Measurements from ENCODE around the gene SMIM43.

SMIM43 gene

GRCh38 chr4:121764702-121765367, at the start of gene SMIM43:
Gene SMIM43, minus strand, starts transcription at chr4:121765164. Its CDS starts 59 bp downstream, at chr4:121765105.
- no peak for DNase-seq (ENCODE audit: low spot score)

- no peak for DNase-seq (ENCODE audit: low spot score)
Measured at GRCh38 chr4:121814756-121815155, 49.8 kb upstream of the SMIM43 start.

- DNase-seq (ENCODE audit: low spot score): no peak
Measured at GRCh38 chr4:121811122-121811521, 46.2 kb upstream of the SMIM43 start.

- no peak for DNase-seq (ENCODE audit: low spot score)
Measured at GRCh38 chr4:121806411-121806810, 41.4 kb upstream of the SMIM43 start.

- DNase-seq (ENCODE audit: low spot score): no peak
Measured at GRCh38 chr4:121801715-121802075, 36.7 kb upstream of the SMIM43 start.

- peak; percentile 93 for DNase-seq (ENCODE audit: low spot score)
Measured at GRCh38 chr4:121800961-121801714, 36.2 kb upstream of the SMIM43 start, which contains the start of gene EXOSC9. Gene EXOSC9, plus strand, starts transcription at chr4:121801323. Its CDS starts 102 bp downstream, at chr4:121801425.

- DNase-seq (ENCODE audit: low spot score): no peak
Measured at GRCh38 chr4:121800638-121800960, 35.6 kb upstream of the SMIM43 start.

GRCh38 chr4:121799867-121800501, 35.0 kb upstream of the SMIM43 start:
- no peak for DNase-seq (ENCODE audit: low spot score)

GRCh38 chr4:121799208-121799823, 34.4 kb upstream of the SMIM43 start:
- DNase-seq (ENCODE audit: low spot score): no peak

- DNase-seq (ENCODE audit: low spot score): no peak
Measured at GRCh38 chr4:121796283-121796682, 31.3 kb upstream of the SMIM43 start.

GRCh38 chr4:121794505-121795188, 29.7 kb upstream of the SMIM43 start:
- DNase-seq (ENCODE audit: low spot score): no peak

GRCh38 chr4:121792966-121793365, 28.0 kb upstream of the SMIM43 start:
- DNase-seq (ENCODE audit: low spot score): no peak

GRCh38 chr4:121791481-121791880, 26.5 kb upstream of the SMIM43 start:
- no peak for DNase-seq (ENCODE audit: low spot score)

- DNase-seq (ENCODE audit: low spot score): no peak
Measured at GRCh38 chr4:121790976-121791375, 26.0 kb upstream of the SMIM43 start.

GRCh38 chr4:121789960-121790829, 25.2 kb upstream of the SMIM43 start:
- peak; percentile 49 for DNase-seq (ENCODE audit: low spot score)

- DNase-seq (ENCODE audit: low spot score): no peak
Measured at GRCh38 chr4:121789455-121789854, 24.5 kb upstream of the SMIM43 start.

GRCh38 chr4:121788896-121789295, 23.9 kb upstream of the SMIM43 start:
- DNase-seq (ENCODE audit: low spot score): no peak

- no peak for DNase-seq (ENCODE audit: low spot score)
Measured at GRCh38 chr4:121786221-121786620, 21.3 kb upstream of the SMIM43 start.

GRCh38 chr4:121785479-121785878, 20.5 kb upstream of the SMIM43 start:
- no peak for DNase-seq (ENCODE audit: low spot score)

GRCh38 chr4:121784975-121785374, 20.0 kb upstream of the SMIM43 start:
- no peak for DNase-seq (ENCODE audit: low spot score)

GRCh38 chr4:121784401-121784800, 19.4 kb upstream of the SMIM43 start:
- DNase-seq (ENCODE audit: low spot score): no peak
